ENCODE results near the gene TIE1.

TIE1 gene

DNA sequence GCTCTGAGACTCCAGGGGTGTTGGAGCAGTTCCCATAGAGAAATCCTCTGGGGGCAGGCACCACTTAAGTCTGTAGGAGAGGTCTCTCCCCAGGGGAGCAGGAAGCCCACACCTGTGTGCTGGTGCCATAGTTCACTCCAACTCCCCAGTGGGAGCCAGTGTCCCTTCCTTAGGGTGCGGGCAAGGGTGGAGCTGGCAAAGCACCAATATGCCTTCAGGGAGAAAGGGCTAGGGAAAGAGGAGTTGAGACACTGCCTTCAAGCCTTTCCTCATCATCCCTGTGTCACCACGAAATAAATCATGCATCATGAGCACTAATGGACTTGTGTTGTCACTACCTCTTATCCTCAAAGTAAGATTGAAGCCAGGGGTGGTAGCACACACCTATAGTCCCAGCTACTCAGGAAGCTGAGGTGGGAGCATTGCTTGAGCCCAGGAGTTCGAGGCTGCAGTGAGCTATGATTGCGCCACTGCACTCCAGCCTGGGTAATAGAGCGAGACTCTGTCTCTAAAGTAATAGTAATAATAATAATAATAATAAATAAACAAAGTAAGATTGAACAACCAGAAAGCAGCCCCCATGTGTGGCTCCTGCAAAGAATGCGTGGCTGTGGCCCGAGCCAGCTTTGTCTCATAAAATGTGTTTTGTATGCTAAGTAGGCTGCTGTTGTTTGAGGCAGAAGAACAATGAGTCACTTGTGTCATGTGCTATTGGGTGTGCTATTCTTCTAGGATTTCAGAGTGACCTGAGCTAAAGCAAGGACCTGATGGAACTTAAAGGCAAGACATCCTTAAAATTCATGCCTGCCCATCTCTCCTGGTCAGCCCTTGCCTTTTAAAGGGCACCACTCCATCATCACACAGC, 6.7 kb upstream of the TIE1 start:
- no peak for DNase-seq (ENCODE audit: low spot score)

- no peak for DNase-seq (ENCODE audit: low spot score)
These were observed 6.0 kb upstream of the TIE1 start for GRCh38 chr1:43294761-43295160.

GRCh38 chr1:43296207-43296606, 4.6 kb upstream of the TIE1 start:
- DNase-seq (ENCODE audit: low spot score), result no peak

DNA sequence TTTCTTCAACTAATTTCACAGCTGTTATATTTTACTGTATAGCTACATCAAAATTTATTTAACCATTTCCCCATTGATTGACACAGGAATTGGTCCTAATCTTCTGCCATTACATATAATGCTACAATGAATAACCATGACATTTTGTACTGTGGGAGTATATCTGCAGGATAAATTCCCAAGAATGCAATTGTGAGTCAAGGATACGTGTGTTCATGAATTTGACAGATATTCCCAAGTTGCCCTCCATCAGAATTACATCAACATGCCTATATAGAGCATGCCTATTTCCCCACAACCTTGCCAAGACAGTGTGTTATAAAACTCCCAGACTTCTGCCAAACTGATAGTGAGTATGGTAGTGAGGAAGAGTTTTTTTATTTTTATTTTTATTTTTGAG, 2.7 kb upstream of the TIE1 start:
- no peak for DNase-seq (ENCODE audit: low spot score)

DNA sequence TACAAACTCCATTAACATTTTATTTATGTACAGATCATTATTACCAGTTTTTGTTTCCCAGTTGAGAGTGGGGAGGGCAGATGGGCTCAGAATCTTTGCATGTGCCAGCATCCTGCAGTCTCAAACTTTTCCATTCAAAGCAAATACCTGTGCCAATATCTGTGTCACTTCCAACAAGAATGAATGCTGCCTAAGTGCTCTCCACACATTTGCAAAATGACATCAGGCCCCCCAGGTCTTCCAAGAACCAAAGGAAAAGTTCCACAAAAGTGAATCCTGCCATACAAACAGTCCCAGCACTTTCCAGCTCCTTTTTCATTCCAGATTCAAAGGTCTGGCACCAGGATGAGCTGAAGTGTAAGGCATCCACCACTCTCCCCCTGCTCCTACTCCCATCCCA, 1.7 kb upstream of the TIE1 start:
- DNase-seq (ENCODE audit: low spot score), result no peak

- no peak for DNase-seq (ENCODE audit: low spot score)
These were observed 1.4 kb downstream of the TIE1 start for GRCh38 chr1:43302201-43302600.

- no peak for DNase-seq (ENCODE audit: low spot score)
These were observed 2.1 kb downstream of the TIE1 start for GRCh38 chr1:43302721-43303470.

DNA sequence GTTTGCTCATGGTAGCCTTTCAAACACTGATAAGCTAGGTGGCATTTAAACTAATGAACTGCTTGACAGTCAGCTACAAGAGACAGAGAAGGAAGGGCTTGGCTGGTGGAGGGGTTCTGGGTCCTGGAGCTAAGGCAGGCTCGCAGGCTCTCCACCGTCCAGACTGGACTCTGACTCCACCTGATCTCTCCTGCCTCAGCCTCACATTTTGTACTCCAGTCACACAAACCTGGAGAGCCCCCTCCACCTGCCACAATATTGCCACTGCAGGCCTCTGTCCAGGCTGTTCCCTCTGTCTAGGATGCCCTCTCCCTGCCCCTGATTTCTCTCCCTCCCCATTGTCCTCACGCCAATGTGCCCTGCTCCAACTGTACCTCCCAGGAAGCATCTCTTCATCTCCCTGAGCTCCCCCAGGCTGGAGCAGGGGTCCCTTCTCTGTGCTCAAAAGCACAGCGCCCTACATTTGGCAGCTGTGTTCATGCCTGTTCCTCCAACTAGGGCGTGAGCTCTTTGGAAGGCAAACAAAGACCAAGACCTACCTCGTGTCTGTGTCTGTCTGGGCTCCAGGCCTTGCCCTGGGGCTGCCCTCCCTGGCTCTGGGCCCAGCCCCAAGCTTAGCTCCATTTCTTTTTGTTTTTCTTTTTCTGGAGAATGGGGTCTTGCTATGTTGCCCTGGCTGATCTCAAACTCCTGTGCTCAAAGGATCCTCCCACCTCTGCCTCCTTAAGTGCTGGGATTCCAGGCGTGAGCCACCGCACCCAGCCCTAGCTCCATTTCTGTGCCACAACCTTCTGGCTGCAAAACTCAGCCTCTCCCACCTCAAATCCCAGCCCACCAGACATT, 2.9 kb downstream of the TIE1 start:
- no peak for DNase-seq (ENCODE audit: low spot score)

GRCh38 chr1:43304314-43304681, 3.5 kb downstream of the TIE1 start:
- DNase-seq (ENCODE audit: low spot score), result no peak

DNA sequence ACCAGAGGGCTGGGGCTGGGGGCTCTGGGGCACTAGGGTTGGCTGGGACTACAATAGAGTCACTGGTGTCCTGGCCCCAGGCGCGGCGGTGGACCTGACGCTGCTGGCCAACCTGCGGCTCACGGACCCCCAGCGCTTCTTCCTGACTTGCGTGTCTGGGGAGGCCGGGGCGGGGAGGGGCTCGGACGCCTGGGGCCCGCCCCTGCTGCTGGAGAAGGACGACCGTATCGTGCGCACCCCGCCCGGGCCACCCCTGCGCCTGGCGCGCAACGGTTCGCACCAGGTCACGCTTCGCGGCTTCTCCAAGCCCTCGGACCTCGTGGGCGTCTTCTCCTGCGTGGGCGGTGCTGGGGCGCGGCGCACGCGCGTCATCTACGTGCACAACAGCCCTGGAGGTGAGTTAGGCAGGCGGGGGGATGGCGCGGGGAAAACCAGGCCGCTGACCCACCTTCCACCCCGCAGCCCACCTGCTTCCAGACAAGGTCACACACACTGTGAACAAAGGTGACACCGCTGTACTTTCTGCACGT, 4.1 kb downstream of the TIE1 start:
- no peak for DNase-seq (ENCODE audit: low spot score)

- no peak for DNase-seq (ENCODE audit: low spot score)
These were observed 4.7 kb downstream of the TIE1 start for GRCh38 chr1:43305461-43305860.

DNA sequence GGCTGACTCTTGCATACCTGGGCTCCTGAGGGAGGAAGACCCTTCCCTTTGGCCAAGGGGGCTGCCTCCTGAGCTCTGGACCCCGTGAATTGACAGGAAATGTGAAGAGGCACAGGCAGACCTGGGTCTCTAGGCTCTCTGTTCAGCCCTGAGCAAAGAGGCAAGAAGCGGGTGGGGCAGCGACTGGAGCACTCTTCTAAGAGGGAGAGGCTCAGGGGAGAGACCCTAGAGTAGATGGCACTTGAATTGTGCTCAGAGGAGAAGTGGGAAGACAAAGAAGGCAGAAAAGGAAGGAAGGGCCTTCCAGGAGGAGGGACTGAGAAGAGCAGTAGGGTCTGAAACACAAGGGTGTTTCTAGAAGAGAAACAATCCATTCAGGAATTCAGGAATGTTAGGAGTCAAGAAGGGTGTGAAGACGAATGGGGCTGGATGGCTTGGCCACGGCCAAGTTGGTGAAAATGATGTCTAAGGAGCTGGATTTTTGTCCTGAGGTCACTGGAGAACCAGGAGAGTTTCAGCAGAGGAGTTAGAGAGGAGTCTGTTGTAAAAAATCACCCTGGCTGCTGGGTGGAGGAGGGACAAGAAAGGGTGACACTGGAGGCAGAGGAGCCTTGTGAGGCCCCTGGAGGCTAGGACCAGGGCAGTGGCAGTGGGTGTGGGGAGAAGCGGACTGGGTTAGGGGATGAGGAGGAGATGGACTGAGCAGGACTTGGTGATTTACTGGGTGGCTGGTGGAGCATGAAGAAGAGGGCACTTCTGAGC, 5.3 kb downstream of the TIE1 start:
- no peak for DNase-seq (ENCODE audit: low spot score)

DNA sequence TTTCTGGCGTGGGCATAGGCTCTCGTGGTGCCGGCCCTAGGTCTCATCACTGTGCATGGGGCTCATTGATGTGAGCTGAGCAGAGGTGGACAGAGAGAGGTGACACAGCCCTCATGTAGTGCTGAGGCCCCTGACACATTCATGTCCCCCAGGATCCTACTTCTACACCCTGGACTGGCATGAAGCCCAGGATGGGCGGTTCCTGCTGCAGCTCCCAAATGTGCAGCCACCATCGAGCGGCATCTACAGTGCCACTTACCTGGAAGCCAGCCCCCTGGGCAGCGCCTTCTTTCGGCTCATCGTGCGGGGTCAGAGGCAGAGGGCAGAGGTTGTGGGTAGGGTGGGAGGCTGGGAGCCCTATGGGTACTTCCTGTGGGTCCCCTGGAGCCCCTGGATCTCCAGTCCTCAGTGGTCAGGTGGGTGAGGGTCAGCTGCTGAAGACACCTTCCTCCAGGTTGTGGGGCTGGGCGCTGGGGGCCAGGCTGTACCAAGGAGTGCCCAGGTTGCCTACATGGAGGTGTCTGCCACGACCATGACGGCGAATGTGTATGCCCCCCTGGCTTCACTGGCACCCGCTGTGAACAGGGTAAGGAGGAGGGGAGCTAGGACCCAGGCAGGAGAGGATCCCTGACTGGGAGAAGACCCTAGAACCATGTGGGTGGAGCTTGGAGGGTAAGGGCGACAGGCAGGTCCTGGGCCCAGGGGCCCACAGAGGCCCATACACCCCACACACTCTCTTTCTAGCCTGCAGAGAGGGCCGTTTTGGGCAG, 6.1 kb downstream of the TIE1 start:
- no peak for DNase-seq (ENCODE audit: low spot score)

- DNase-seq (ENCODE audit: low spot score), result no peak
These were observed 6.8 kb downstream of the TIE1 start for GRCh38 chr1:43307458-43308158.

- no peak for DNase-seq (ENCODE audit: low spot score)
These were observed 8.0 kb downstream of the TIE1 start for GRCh38 chr1:43308635-43309404.

GRCh38 chr1:43309405-43310025, 8.7 kb downstream of the TIE1 start:
- DNase-seq (ENCODE audit: low spot score), result no peak

DNA sequence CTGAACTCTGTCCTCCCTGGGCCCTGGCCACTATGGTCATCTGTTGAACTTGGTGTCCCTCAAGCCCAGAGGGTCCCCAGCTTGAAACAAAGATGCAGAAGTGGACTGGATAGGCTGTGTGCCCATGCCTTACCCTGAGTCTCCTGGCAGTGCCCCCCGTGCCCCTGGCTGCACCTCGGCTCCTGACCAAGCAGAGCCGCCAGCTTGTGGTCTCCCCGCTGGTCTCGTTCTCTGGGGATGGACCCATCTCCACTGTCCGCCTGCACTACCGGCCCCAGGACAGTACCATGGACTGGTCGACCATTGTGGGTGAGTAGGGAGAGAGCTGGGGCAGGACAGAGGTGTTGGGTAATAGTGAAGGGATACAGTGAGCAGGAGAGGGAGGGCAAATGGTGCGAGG, 10.7 kb downstream of the TIE1 start:
- no peak for DNase-seq (ENCODE audit: low spot score)

DNA sequence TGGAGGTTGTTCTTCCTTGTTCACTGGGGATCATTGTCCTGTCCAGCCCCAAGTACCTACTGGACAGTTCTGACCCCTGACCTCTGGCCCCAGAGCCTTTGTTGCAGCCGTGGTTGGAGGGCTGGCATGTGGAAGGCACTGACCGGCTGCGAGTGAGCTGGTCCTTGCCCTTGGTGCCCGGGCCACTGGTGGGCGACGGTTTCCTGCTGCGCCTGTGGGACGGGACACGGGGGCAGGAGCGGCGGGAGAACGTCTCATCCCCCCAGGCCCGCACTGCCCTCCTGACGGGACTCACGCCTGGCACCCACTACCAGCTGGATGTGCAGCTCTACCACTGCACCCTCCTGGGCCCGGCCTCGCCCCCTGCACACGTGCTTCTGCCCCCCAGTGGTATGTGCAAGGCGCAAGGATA, 11.4 kb downstream of the TIE1 start:
- no peak for DNase-seq (ENCODE audit: low spot score)

Data from hematopoietic multipotent progenitor cell treated with erythropoietin and hydrocortisone succinate and interleukin-3 and kit ligand, for 17 days (in vitro differentiated cells).